Testis (tissue), 3 donors: ENCODE data around the gene CDK16. TPM values are rescaled to one million over a fixed set of nuclear protein-coding genes. Genes with fewer than 3 reads are reported as not detected.

Experiments
- DNase-seq: peaks from one replicate; pipeline ENCODE4 v3.0.0-alpha.2; 2019
- H3K27ac ChIP-seq, 2 donors: fragments of 200-600 bp; sonication (generic); one replicate each; pipeline ENCODE4 v1.5.1; 2019
- H3K27me3 ChIP-seq: fragments of 200-600 bp; sonication (generic); one replicate; pipeline ENCODE4 v1.5.1; 2019
- H3K36me3 ChIP-seq: fragments of 200-600 bp; sonication (generic); one replicate; pipeline ENCODE4 v1.5.1; 2017; ENCODE audit warnings: low read depth; ENCODE audit errors: missing control alignments
- H3K4me1 ChIP-seq: fragments of 200-600 bp; sonication (generic); one replicate; pipeline ENCODE4 v1.5.1; 2019
- H3K4me3 ChIP-seq, 2 donors: fragments of 200-600 bp; sonication (generic); one replicate each; pipeline ENCODE4 v1.5.1; 2017 to 2019
- H3K9me3 ChIP-seq: fragments of 200-600 bp; sonication (generic); one replicate; pipeline ENCODE4 v1.5.1; 2017
- CTCF ChIP-seq, 3 experiments: fragments of 450-650 bp in 2 of 3; fragments of 200-600 bp in 1 of 3; sonication (generic) in 1 of 3; IDR thresholded peaks; one replicate each; pipeline ENCODE4 v1.5.1; 2016 to 2019; ENCODE audit warnings: antibody characterized with exemption in 3 of 3, mild to moderate bottlenecking in 2 of 3, moderate library complexity in 1 of 3
- POLR2A ChIP-seq: fragments of 450-650 bp; IDR thresholded peaks from one replicate; pipeline ENCODE4 v1.6.1; 2017; ENCODE audit warnings: antibody characterized with exemption, mild to moderate bottlenecking, moderate library complexity
- WGBS, 2 donors: methylation state at CpG; one replicate each; pipeline ENCODE4 v1.1.5; 2018; 5-methylcytosine and 5-hydroxymethylcytosine counted together
- intact Hi-C: fragments of 100-400 bp; cut with DNase I; formaldehyde crosslinking; loops from one replicate; pipeline ENCODE4 v1.15.1; 2023; ENCODE audit warnings: low total_unique reads
- polyA plus RNA-seq: library from polyadenylated mRNA; stranded (reverse); fragments of 350-450 nt; fragmentation: Illumina TruSeq; extraction: RNeasy Lipid Tissue Mini Kit (QIAGEN cat#74804); gene quantifications from one replicate; pipeline ENCODE4 v1.2.3, GENCODE V29; 2014; ENCODE audit warnings: low read depth, low replicate concordance; ENCODE audit not compliant: insufficient read depth
- total RNA-seq, 2 donors: library from RNA; depleted of rRNA; stranded (reverse); fragments of >200 nt; gene quantifications; one replicate each; pipeline ENCODE4 v1.2.3, GENCODE V29; 2016

CDK16 gene
- total and polyA plus RNA-seq, 3 donors from 2014 or later, result 122 to 245 (median 195) TPM

DNA sequence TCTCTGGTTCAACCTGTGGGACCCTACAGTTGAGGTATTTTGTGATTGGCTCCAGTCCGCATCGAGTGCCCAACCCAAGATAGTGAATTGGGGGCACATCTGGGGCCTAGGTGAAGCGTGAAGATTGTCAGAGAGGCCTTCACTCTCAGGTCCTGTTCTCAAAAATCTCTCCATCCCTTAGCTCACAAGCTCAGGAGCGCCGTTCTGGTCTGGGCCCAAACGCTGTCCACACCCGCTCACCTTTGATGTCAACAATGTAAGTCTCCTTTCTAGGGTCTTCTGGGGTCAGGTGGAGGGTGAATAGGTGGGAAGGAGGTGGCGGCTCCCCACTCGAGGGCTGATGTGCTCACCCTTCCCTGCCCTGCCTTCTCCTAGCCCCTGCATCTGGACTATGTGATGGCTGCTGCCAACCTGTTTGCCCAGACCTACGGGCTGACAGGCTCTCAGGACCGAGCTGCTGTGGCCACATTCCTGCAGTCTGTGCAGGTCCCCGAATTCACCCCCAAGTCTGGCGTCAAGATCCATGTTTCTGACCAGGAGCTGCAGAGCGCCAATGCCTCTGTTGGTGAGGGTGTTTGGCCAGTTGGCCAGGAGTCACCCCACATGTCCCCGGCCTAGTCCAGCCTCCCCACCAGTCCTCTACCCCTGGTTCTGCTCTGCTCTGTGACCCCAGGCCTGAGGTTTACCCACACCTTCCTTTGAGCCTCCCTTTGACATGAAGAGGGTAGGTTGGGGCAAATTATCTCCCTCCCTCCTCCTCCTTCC, 7.6 kb upstream of the CDK16 start:
- DNase-seq, result no peak
- Histone ChIP-seq H3K4me1 (no peaks in the 10 kb centered on the region), H3K27ac (no peak overlapping the region), H3K36me3 (no peaks in the 10 kb centered on the region), H3K9me3 (no peaks in the 10 kb centered on the region), H3K4me3 (no peak overlapping the region), H3K27me3 (no peaks in the 10 kb centered on the region)
- 80 to 89% methylated on average over 1 to 15 of the region's 15 CpGs for WGBS, 2 donors
- TF ChIP-seq POLR2A (no peak), CTCF (IDR thresholded peaks at IDR 0.05) (no peak)
- intact Hi-C loops, result no loop called here

GRCh38 chrX:47212381-47213293, 5.8 kb upstream of the CDK16 start:
- WGBS, 2 donors, result 88 to 95% methylated on average over 12 of the region's 12 CpGs
- no peaks in the 10 kb centered on the region for H3K36me3 ChIP-seq
- H3K4me1 ChIP-seq, result peaks cover 6% of the 10 kb centered on the region
- H3K27ac ChIP-seq, result no peak overlapping the region
- TF ChIP-seq POLR2A (no peak), CTCF (IDR thresholded peaks at IDR 0.05) (no peak)
- intact Hi-C loops, result no loop called here
- no peaks in the 10 kb centered on the region for H3K9me3 ChIP-seq
- DNase-seq, result no peak
- no peak overlapping the region for H3K4me3 ChIP-seq
- H3K27me3 ChIP-seq, result no peaks in the 10 kb centered on the region

DNA sequence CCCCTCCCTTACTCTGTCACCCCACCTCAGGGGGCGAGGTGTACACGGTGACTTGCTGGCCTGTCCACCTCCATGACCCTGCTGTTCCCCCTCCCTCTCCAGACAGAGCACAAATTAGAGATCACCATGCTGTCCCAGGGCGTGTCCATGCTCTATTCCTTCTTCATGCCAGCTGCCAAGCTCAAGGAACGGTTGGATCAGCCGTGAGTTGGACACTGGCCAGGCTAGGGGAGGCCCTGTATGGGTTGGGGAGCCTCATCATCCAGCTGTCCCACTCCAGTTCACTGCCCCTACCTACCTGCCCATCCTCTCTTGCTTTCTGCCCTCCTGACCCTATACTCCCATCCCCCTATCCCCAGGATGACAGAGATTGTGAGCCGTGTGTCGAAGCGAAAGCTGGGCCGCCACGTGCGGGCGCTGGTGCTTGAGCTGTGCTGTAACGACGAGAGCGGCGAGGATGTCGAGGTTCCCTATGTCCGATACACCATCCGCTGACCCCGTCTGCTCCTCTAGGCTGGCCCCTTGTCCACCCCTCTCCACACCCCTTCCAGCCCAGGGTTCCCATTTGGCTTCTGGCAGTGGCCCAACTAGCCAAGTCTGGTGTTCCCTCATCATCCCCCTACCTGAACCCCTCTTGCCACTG, 3.9 kb upstream of the CDK16 start:
- H3K9me3 ChIP-seq, result no peaks in the 10 kb centered on the region

More for the DNA sequence above, 3.9 kb upstream of the CDK16 start:
- intact Hi-C loops, result no loop called here
- Histone ChIP-seq H3K27me3 (no peaks in the 10 kb centered on the region), H3K4me3 (no peak overlapping the region), H3K27ac (no peak overlapping the region), H3K36me3 (no peaks in the 10 kb centered on the region), H3K4me1 (peaks cover 6% of the 10 kb centered on the region)
- TF ChIP-seq CTCF (IDR thresholded peaks at IDR 0.05) (no peak), POLR2A (no peak)
- no peak for DNase-seq
- WGBS, 2 donors, result 79 to 92% methylated on average over 2 to 20 of the region's 20 CpGs
